WTC11 (cell line): ENCODE measurements around the gene KANSL1L. TPM values are rescaled to one million over a fixed set of nuclear protein-coding genes. Genes with fewer than 3 reads are reported as not detected.

Experiments used
- ATAC-seq: fragments of 200-7000 bp; cut with Tn5 transposase; 2 replicates; pipeline ENCODE4 v1.10.0; 2021; ENCODE audit warnings: mild to moderate bottlenecking, moderate library complexity
- CTCF ChIA-PET: fragments of 300-600 bp; sonication (Branson Sonifier 250); formaldehyde crosslinking; loops from one replicate; lab custom pipeline; 2021; ENCODE audit warnings: antibody characterized with exemption; lab: Charles Lee
- POLR2A ChIA-PET: fragments of 350-600 bp; sonication (Branson Sonifier 250); formaldehyde crosslinking; loops from one replicate; lab custom pipeline; 2021; ENCODE audit warnings: antibody characterized with exemption; lab: Charles Lee
- DNase-seq: peaks from one replicate; pipeline ENCODE4 v3.0.0; 2021; ENCODE audit warnings: low spot score
- H3K27ac Mint-ChIP-seq: 2 replicates; pipeline ENCODE4 v1.8.0; 2021; ENCODE audit warnings: mixed read lengths
- H3K27me3 Mint-ChIP-seq: 2 replicates; pipeline ENCODE4 v1.8.0; 2021; ENCODE audit warnings: low read depth, mild to moderate bottlenecking, moderate library complexity, mixed read lengths
- H3K36me3 Mint-ChIP-seq: 2 replicates; pipeline ENCODE4 v1.8.0; 2021; ENCODE audit warnings: mixed read lengths
- H3K4me1 Mint-ChIP-seq: 2 replicates; pipeline ENCODE4 v1.8.0; 2022; ENCODE audit warnings: mixed read lengths
- H3K4me3 Mint-ChIP-seq: 2 replicates; pipeline ENCODE4 v1.8.0; 2021; ENCODE audit warnings: mild to moderate bottlenecking, moderate library complexity, mixed read lengths
- H3K9me3 Mint-ChIP-seq: 2 replicates; pipeline ENCODE4 v1.8.0; 2021; ENCODE audit warnings: mixed read lengths
- CREB1 ChIP-seq: sonication (generic); formaldehyde crosslinking; IDR thresholded peaks from 2 replicates; pipeline ENCODE4 v1.8.0; 2023; ENCODE audit warnings: mild to moderate bottlenecking, missing genetic modification reagents
- EMX1 ChIP-seq: fragments of 250-450 bp; sonication (Bioruptor Pico); IDR thresholded peaks from 2 replicates; pipeline ENCODE4 v1.8.0; 2021; ENCODE audit warnings: mild to moderate bottlenecking
- FOXP1 ChIP-seq: sonication (generic); formaldehyde crosslinking; IDR thresholded peaks from 2 replicates; pipeline ENCODE4 v1.8.0; 2022; ENCODE audit warnings: missing genetic modification reagents, mild to moderate bottlenecking, moderate library complexity, borderline replicate concordance
- HMGA2 ChIP-seq: fragments of 250-450 bp; sonication (Bioruptor Pico); IDR thresholded peaks from 2 replicates; pipeline ENCODE4 v1.4.0; 2021; ENCODE audit warnings: mild to moderate bottlenecking, moderate library complexity
- JUN ChIP-seq: sonication (generic); formaldehyde crosslinking; IDR thresholded peaks from 2 replicates; pipeline ENCODE4 v1.8.0; 2023; ENCODE audit warnings: mild to moderate bottlenecking, missing genetic modification reagents
- KAT7 ChIP-seq: sonication (generic); formaldehyde crosslinking; IDR thresholded peaks from 2 replicates; pipeline ENCODE4 v1.8.1; 2023; ENCODE audit warnings: missing genetic modification reagents, mild to moderate bottlenecking, borderline replicate concordance
- MLX ChIP-seq: sonication (generic); formaldehyde crosslinking; IDR thresholded peaks from 2 replicates; pipeline ENCODE4 v1.8.1; 2023; ENCODE audit warnings: mild to moderate bottlenecking, missing genetic modification reagents, moderate library complexity
- MXD4 ChIP-seq: fragments of 250-450 bp; sonication (Bioruptor Pico); IDR thresholded peaks from 2 replicates; pipeline ENCODE4 v1.8.0; 2021; ENCODE audit warnings: mild to moderate bottlenecking, moderate library complexity, borderline replicate concordance
- MYBL2 ChIP-seq: sonication (generic); formaldehyde crosslinking; IDR thresholded peaks from 2 replicates; pipeline ENCODE4 v1.8.1; 2023; ENCODE audit warnings: mild to moderate bottlenecking, moderate library complexity, missing genetic modification reagents
- NFATC4 ChIP-seq: fragments of 250-450 bp; sonication (Bioruptor Pico); IDR thresholded peaks from 2 replicates; pipeline ENCODE4 v1.9.0; 2021; ENCODE audit warnings: mild to moderate bottlenecking
- SP1 ChIP-seq: sonication (generic); formaldehyde crosslinking; conservative IDR thresholded peaks from 2 replicates; pipeline ENCODE4 v1.8.1; 2022; ENCODE audit warnings: missing genetic modification reagents
- STAT6 ChIP-seq: sonication (generic); formaldehyde crosslinking; conservative IDR thresholded peaks from 2 replicates; pipeline ENCODE4 v1.8.1; 2023; ENCODE audit warnings: mild to moderate bottlenecking, low read depth, missing genetic modification reagents, moderate library complexity
- ZNF219 ChIP-seq: sonication (generic); formaldehyde crosslinking; IDR thresholded peaks from 2 replicates; pipeline ENCODE4 v1.8.0; 2023; ENCODE audit warnings: missing genetic modification reagents, mild to moderate bottlenecking, borderline replicate concordance
- ZNF232 ChIP-seq: sonication (generic); formaldehyde crosslinking; IDR thresholded peaks from 2 replicates; pipeline ENCODE4 v1.8.0; 2022; ENCODE audit warnings: mild to moderate bottlenecking, missing genetic modification reagents
- ZNF281 ChIP-seq: sonication (generic); formaldehyde crosslinking; IDR thresholded peaks from 2 replicates; pipeline ENCODE4 v1.8.0; 2023; ENCODE audit warnings: mild to moderate bottlenecking, missing genetic modification reagents
- ZNF423 ChIP-seq: fragments of 250-450 bp; sonication (Bioruptor Pico); IDR thresholded peaks from 2 replicates; pipeline ENCODE4 v2.1.2; 2022; ENCODE audit warnings: mild to moderate bottlenecking, moderate library complexity
- ZNF512 ChIP-seq: sonication (generic); formaldehyde crosslinking; IDR thresholded peaks from 2 replicates; pipeline ENCODE4 v1.8.1; 2022; ENCODE audit warnings: missing genetic modification reagents, borderline replicate concordance
- total RNA-seq: library from RNA; stranded (reverse); gene quantifications from 3 replicates; pipeline ENCODE4 v1.2.3, GENCODE V29; 2021
- TF ChIP-seq, protein P1 (sequence below): sonication (generic); formaldehyde crosslinking; IDR thresholded peaks from 2 replicates; pipeline ENCODE4 v1.8.0; 2022; ENCODE audit warnings: missing genetic modification reagents
- TF ChIP-seq, protein P2 (sequence below): sonication (generic); formaldehyde crosslinking; IDR thresholded peaks from 2 replicates; pipeline ENCODE4 v1.8.0; 2023; ENCODE audit warnings: missing genetic modification reagents
- TF ChIP-seq, protein P3 (sequence below): sonication (generic); formaldehyde crosslinking; IDR thresholded peaks from 2 replicates; pipeline ENCODE4 v1.8.0; 2022; ENCODE audit warnings: mild to moderate bottlenecking, missing genetic modification reagents
- TF ChIP-seq, protein P4 (sequence below): fragments of 250-450 bp; sonication (Bioruptor Pico); IDR thresholded peaks from 2 replicates; pipeline ENCODE4 v1.9.0; 2021; ENCODE audit warnings: mild to moderate bottlenecking
- TF ChIP-seq, protein P5 (sequence below): sonication (generic); formaldehyde crosslinking; IDR thresholded peaks from 2 replicates; pipeline ENCODE4 v1.8.0; 2022; ENCODE audit warnings: mild to moderate bottlenecking, missing genetic modification reagents

The KANSL1L gene
- total RNA-seq, 1 experiment from 2014 or later: 11.4 TPM

DNA sequence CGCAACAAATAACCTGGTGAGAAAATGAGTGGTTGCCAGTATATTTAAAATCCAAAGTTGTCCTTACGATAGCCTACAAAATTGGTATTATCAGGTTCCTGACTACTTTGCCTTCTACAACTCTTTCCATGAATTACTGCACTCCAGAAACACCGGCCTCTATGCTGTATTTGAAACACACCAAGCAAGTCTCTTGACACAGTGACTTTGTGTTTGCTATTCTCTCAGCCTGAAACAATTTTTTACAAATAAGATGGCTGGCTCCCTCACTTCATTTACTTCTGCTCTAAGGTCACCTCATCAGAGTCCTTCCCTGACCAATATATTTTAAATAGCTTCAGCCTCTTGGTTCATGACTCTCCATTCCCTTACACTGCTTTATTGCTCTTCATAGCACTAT is 12.2 kb downstream of the KANSL1L start (continued):
- TF ChIP-seq, protein P1, sequence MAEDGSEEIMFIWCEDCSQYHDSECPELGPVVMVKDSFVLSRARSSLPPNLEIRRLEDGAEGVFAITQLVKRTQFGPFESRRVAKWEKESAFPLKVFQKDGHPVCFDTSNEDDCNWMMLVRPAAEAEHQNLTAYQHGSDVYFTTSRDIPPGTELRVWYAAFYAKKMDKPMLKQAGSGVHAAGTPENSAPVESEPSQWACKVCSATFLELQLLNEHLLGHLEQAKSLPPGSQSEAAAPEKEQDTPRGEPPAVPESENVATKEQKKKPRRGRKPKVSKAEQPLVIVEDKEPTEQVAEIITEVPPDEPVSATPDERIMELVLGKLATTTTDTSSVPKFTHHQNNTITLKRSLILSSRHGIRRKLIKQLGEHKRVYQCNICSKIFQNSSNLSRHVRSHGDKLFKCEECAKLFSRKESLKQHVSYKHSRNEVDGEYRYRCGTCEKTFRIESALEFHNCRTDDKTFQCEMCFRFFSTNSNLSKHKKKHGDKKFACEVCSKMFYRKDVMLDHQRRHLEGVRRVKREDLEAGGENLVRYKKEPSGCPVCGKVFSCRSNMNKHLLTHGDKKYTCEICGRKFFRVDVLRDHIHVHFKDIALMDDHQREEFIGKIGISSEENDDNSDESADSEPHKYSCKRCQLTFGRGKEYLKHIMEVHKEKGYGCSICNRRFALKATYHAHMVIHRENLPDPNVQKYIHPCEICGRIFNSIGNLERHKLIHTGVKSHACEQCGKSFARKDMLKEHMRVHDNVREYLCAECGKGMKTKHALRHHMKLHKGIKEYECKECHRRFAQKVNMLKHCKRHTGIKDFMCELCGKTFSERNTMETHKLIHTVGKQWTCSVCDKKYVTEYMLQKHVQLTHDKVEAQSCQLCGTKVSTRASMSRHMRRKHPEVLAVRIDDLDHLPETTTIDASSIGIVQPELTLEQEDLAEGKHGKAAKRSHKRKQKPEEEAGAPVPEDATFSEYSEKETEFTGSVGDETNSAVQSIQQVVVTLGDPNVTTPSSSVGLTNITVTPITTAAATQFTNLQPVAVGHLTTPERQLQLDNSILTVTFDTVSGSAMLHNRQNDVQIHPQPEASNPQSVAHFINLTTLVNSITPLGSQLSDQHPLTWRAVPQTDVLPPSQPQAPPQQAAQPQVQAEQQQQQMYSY (CRISPR knock-in tag): no peak
- TF ChIP-seq HMGA2 (no peak), MLX (CRISPR knock-in tag) (no peak), MYBL2 (CRISPR knock-in tag) (no peak), STAT6 (CRISPR knock-in tag) (no peak), MXD4 (CRISPR knock-in tag) (no peak), ZNF219 (CRISPR knock-in tag) (no peak), JUN (no peak), CREB1 (CRISPR knock-in tag) (no peak)
- TF ChIP-seq, protein P2, sequence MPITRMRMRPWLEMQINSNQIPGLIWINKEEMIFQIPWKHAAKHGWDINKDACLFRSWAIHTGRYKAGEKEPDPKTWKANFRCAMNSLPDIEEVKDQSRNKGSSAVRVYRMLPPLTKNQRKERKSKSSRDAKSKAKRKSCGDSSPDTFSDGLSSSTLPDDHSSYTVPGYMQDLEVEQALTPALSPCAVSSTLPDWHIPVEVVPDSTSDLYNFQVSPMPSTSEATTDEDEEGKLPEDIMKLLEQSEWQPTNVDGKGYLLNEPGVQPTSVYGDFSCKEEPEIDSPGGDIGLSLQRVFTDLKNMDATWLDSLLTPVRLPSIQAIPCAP (CRISPR knock-in tag): no peak
- TF ChIP-seq, protein P3, sequence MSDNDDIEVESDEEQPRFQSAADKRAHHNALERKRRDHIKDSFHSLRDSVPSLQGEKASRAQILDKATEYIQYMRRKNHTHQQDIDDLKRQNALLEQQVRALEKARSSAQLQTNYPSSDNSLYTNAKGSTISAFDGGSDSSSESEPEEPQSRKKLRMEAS (CRISPR knock-in tag): no peak

DNA sequence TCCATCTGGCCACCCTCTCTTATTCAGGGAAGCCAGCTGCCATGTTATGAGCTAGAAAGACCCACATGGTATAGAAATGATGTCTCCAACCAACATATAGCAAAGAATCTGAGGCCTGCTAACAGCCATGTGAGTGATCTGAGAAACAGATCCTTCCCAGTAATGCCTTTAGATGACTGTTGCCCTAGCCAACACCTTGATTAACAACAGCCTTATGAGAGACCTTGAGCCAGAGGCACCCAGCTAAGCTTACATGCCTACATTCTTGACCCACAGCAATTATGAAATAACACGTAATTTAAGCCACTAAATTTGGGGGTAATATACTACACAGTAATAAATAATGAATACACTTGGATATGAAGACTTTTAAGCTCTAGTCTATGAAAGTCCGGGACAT is 13.0 kb downstream of the KANSL1L start:
- Mint-ChIP-seq H3K9me3 (no peaks in the 10 kb centered on the region), H3K36me3 (peaks cover 6% of the 10 kb centered on the region), H3K27ac (no peak overlapping the region; the same call in 1 of the 2 replicates), H3K4me3 (no peak overlapping the region), H3K27me3 (no peaks in the 10 kb centered on the region; the same call in 1 of the 2 replicates), H3K4me1 (peaks cover 10% of the 10 kb centered on the region)
- DNase-seq: no peak
- ChIA-PET CTCF (interaction anchor here (0.7 to 1.5 kb wide), 2 partner anchors 10 to 41 kb away, joined by 3 to 6 read pairs; no protein-coding TSS in a partner anchor), POLR2A (interaction anchor here (0.7 to 0.8 kb wide), 2 partner anchors 9 to 19 kb away, joined by 3 to 4 read pairs; no protein-coding TSS in a partner anchor)
- ATAC-seq: no peak
- TF ChIP-seq, protein P4, sequence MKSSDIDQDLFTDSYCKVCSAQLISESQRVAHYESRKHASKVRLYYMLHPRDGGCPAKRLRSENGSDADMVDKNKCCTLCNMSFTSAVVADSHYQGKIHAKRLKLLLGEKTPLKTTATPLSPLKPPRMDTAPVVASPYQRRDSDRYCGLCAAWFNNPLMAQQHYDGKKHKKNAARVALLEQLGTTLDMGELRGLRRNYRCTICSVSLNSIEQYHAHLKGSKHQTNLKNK: no peak
- TF ChIP-seq ZNF512 (no peak), ZNF281 (CRISPR knock-in tag) (no peak), SP1 (CRISPR knock-in tag) (no peak), FOXP1 (no peak), KAT7 (CRISPR knock-in tag) (no peak), NFATC4 (CRISPR knock-in tag) (no peak), ZNF423 (no peak), EMX1 (CRISPR knock-in tag) (no peak), ZNF232 (no peak)
- TF ChIP-seq, protein P5, sequence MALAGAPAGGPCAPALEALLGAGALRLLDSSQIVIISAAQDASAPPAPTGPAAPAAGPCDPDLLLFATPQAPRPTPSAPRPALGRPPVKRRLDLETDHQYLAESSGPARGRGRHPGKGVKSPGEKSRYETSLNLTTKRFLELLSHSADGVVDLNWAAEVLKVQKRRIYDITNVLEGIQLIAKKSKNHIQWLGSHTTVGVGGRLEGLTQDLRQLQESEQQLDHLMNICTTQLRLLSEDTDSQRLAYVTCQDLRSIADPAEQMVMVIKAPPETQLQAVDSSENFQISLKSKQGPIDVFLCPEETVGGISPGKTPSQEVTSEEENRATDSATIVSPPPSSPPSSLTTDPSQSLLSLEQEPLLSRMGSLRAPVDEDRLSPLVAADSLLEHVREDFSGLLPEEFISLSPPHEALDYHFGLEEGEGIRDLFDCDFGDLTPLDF (CRISPR knock-in tag): no peak
- TF ChIP-seq, protein P2 (CRISPR knock-in tag): no peak
